ENCODE results near the gene NRCAM. TPM values are rescaled to one million over a fixed set of nuclear protein-coding genes. Genes with fewer than 3 reads are reported as not detected.

NRCAM gene
- total and polyA plus RNA-seq, 10 of the 15 experiments (the other 5 are each of a cell fraction or from before 2014, with no cell fraction given), result 0.30 to 2.0 (median 1.0) TPM

GRCh38 chr7:108286290-108286904 lies 169.8 kb downstream of the NRCAM start:
- ATAC-seq (no peak), DNase-seq (ENCODE audit: low read depth, low spot score) (no peak), FAIRE-seq (no peak)
- 52% methylated on average over 9 of the region's 9 CpGs for WGBS (ENCODE audit: insufficient coverage, insufficient replicate concordance, low lambda C conversion rate, missing lambda C conversion rate)
- no peak overlapping the region for H3K9ac ChIP-seq (ENCODE audit: control insufficient read depth, insufficient read depth, low read length)
- no peaks in the 10 kb centered on the region for H3K4me1 ChIP-seq (ENCODE audit: control insufficient read depth, insufficient read depth, low read length)
- in situ Hi-C loops (cut with MboI) (no loop called here), intact Hi-C loops (cut with micrococcal nuclease; ENCODE audit: unreplicated experiment) (no loop called here)
- RAD21 ChIA-PET (ENCODE audit: unreplicated experiment), result no interaction called here
- peaks cover 2 to 5% of the 10 kb centered on the region in 2 experiments; a peak in 3 of 4 replicates for H3K27me3 ChIP-seq (replicated peaks in 1 of 2; ENCODE audit: control insufficient read depth in 2 of 2, insufficient read depth in 2 of 2, low read length in 1 of 2)
- POLR2A ChIA-PET, result no interaction called here
- SMC1A ChIA-PET (ENCODE audit: uncharacterized antibody, unreplicated experiment), result interaction anchor here (1.2 kb wide), 1 partner anchor 34 kb away, joined by 3 read pairs; no protein-coding TSS in a partner anchor
- no TSS peak for BruUV-seq (replicated peaks)
- no peak overlapping the region for H3K4me2 ChIP-seq (ENCODE audit: control insufficient read depth, insufficient read depth)
- no peaks in the 10 kb centered on the region for H3K79me2 ChIP-seq (ENCODE audit: control insufficient read depth, insufficient read depth, low read length)
- CTCF ChIA-PET, result no interaction called here
- TF ChIP-seq, protein P1, sequence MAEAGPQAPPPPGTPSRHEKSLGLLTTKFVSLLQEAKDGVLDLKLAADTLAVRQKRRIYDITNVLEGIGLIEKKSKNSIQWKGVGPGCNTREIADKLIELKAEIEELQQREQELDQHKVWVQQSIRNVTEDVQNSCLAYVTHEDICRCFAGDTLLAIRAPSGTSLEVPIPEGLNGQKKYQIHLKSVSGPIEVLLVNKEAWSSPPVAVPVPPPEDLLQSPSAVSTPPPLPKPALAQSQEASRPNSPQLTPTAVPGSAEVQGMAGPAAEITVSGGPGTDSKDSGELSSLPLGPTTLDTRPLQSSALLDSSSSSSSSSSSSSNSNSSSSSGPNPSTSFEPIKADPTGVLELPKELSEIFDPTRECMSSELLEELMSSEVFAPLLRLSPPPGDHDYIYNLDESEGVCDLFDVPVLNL (IDR thresholded peaks at IDR 0.05; ENCODE audit: low read depth, low read length), result no peak
- TF ChIP-seq ZNF217 (IDR thresholded peaks at IDR 0.05), result no peak
- no peak for TF ChIP-seq CBX3 (IDR thresholded peaks at IDR 0.05; ENCODE audit: borderline replicate concordance, low read depth)
- TF ChIP-seq STAT1 (conservative IDR thresholded peaks at IDR 0.05), result no peak
- no peak for TF ChIP-seq NR2F1 (conservative IDR thresholded peaks at IDR 0.05)
- no peak for TF ChIP-seq CBFB (IDR thresholded peaks at IDR 0.05; ENCODE audit: low read depth)
- TF ChIP-seq NFYA (IDR thresholded peaks at IDR 0.05; ENCODE audit: borderline replicate concordance, low read depth, low read length), result no peak
- TF ChIP-seq, protein P2, sequence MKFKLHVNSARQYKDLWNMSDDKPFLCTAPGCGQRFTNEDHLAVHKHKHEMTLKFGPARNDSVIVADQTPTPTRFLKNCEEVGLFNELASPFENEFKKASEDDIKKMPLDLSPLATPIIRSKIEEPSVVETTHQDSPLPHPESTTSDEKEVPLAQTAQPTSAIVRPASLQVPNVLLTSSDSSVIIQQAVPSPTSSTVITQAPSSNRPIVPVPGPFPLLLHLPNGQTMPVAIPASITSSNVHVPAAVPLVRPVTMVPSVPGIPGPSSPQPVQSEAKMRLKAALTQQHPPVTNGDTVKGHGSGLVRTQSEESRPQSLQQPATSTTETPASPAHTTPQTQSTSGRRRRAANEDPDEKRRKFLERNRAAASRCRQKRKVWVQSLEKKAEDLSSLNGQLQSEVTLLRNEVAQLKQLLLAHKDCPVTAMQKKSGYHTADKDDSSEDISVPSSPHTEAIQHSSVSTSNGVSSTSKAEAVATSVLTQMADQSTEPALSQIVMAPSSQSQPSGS (IDR thresholded peaks at IDR 0.05; ENCODE audit: low read length), result no peak
- no peak for TF ChIP-seq HDAC6 (IDR thresholded peaks at IDR 0.05; ENCODE audit: unreplicated experiment)
- H4K20me1 ChIP-seq (ENCODE audit: control insufficient read depth, insufficient read depth), result no peaks in the 10 kb centered on the region
- no peak overlapping the region for H3K27ac ChIP-seq (ENCODE audit: control insufficient read depth, insufficient read depth)
- H2AFZ ChIP-seq (ENCODE audit: control insufficient read depth, low read depth, low read length), result no peak overlapping the region
- no peaks in the 10 kb centered on the region for H3K36me3 ChIP-seq (ENCODE audit: control insufficient read depth in 2 of 2, insufficient read depth in 2 of 2, low read length in 1 of 2)
- no peaks in the 10 kb centered on the region for H3K9me3 ChIP-seq (replicated peaks; ENCODE audit: control insufficient read depth, insufficient read depth, low read length)
- no peak overlapping the region for H3K4me3 ChIP-seq
